ENCODE results near the gene PTRH2. TPM values are rescaled to one million over a fixed set of nuclear protein-coding genes. Genes with fewer than 3 reads are reported as not detected.
A peak's percentile ranks its signal among the peaks of the same experiment; 100 is the strongest.

PTRH2 gene
- total RNA-seq, 4 donors from 2014 or later, result 11.7 to 60.2 (median 14.9) TPM

DNA sequence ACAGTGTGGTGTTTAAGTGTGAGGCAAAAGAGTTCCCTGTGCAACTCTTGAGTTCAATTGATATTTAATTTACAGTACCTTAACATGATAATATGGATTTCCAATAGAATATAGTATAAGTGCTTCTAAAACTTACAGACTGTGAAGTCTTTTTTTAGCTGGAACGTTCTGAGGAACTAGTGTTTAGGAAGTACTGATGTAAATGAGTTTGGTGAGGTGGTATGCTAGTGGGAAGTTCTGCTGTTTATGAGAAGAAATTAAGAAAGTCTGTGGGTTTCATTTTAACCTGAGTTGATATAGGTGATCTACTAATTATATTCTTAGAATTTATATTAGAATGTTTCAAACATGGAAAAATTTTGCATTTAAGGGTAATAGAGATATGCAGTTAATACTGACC is 32.0 kb downstream of the PTRH2 start:
- no peak for DNase-seq
- H3K27me3 ChIP-seq, result no peaks in the 10 kb centered on the region
- no peak for TF ChIP-seq POLR2A (IDR thresholded peaks at IDR 0.05)
- TF ChIP-seq, protein P1, sequence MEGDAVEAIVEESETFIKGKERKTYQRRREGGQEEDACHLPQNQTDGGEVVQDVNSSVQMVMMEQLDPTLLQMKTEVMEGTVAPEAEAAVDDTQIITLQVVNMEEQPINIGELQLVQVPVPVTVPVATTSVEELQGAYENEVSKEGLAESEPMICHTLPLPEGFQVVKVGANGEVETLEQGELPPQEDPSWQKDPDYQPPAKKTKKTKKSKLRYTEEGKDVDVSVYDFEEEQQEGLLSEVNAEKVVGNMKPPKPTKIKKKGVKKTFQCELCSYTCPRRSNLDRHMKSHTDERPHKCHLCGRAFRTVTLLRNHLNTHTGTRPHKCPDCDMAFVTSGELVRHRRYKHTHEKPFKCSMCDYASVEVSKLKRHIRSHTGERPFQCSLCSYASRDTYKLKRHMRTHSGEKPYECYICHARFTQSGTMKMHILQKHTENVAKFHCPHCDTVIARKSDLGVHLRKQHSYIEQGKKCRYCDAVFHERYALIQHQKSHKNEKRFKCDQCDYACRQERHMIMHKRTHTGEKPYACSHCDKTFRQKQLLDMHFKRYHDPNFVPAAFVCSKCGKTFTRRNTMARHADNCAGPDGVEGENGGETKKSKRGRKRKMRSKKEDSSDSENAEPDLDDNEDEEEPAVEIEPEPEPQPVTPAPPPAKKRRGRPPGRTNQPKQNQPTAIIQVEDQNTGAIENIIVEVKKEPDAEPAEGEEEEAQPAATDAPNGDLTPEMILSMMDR (IDR thresholded peaks at IDR 0.05), result no peak
- peaks cover 0 to 16% (median 0%) of the 10 kb centered on the region in 4 donors for H3K4me1 ChIP-seq
- H3K4me3 ChIP-seq, result no peak overlapping the region
- peaks cover 0 to 84% (median 0%) of the 10 kb centered on the region in 3 donors for H3K36me3 ChIP-seq
- no peaks in the 10 kb centered on the region for H3K9me3 ChIP-seq
- H3K27ac ChIP-seq, result no peak overlapping the region

DNA sequence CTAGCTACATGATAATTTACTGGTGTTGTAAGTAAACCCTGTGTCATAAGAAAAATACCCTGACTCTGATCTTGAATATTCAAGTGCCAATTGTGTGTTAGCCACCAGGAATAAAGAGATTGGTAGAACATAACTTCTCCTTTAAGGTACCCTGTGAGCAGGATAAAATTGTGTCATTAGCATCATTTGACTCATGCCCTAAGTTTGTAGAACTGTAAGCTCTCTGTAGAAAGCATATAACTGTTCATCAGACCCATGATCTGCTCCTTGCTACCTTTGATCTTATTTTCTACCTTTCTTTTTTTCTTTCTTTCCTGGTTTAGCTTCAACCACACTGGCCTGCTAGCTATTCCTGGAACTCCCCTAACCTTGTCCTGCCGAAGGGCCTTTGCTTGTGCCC is 35.8 kb downstream of the PTRH2 start:
- Histone ChIP-seq H3K4me1 (peaks cover 0 to 49% (median 5%) of the 10 kb centered on the region in 4 donors), H3K27ac (no peak overlapping the region), H3K27me3 (no peaks in the 10 kb centered on the region), H3K36me3 (peaks cover 0 to 67% (median 0%) of the 10 kb centered on the region in 3 donors), H3K9me3 (no peaks in the 10 kb centered on the region), H3K4me3 (no peak overlapping the region)
- DNase-seq, result no peak
- TF ChIP-seq, protein P1 (IDR thresholded peaks at IDR 0.05), result no peak
- TF ChIP-seq POLR2A (IDR thresholded peaks at IDR 0.05), result no peak

DNA sequence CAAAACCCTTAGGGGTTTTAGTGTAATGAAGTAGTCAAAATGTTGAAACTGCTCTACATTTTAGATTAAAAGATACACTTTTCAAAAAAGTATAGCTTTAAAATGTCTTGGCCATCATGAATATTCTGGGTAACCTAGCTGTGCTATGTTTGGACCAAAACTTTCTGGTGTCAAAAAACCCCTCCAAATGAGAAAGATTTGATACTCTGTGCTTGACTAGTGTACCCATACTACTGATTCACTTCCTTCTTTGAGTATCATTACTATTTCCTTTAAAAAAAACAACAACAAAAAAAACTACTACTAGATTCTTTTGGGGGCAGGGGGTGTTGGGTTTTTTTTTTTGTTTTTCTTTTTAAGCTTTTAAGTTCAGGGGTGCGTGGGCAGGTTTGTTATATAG is 37.3 kb downstream of the PTRH2 start:
- Histone ChIP-seq H3K27ac (peak overlapping the region in 2 of 4 donors; percentile 6 to 19), H3K4me3 (no peak overlapping the region), H3K9me3 (no peaks in the 10 kb centered on the region), H3K4me1 (peaks cover 0 to 49% (median 5%) of the 10 kb centered on the region in 4 donors), H3K27me3 (no peaks in the 10 kb centered on the region), H3K36me3 (peaks cover 0 to 67% (median 0%) of the 10 kb centered on the region in 3 donors)
- no peak for DNase-seq
- TF ChIP-seq POLR2A (IDR thresholded peaks at IDR 0.05), result no peak
- TF ChIP-seq, protein P1 (IDR thresholded peaks at IDR 0.05), result no peak

DNA sequence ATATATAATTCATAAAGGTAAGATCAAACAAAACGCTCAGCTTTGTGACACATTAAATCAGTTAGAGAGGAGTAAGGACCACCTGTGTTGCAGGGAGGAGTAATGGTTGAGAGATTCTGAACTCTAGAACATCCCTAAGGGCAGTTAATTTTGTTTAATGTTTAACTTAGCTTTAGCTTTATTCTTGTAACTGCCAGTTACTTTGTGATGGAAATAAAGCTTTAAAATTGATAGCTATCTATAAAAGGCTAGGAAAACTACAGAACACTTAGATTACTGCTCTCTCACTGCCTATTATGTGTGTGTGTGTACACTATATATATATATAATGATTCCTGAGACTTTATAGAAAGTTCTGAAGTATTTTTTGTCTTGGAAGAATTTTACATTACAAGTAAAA is 37.8 kb downstream of the PTRH2 start:
- peaks cover 0 to 49% (median 5%) of the 10 kb centered on the region in 4 donors for H3K4me1 ChIP-seq

DNA sequence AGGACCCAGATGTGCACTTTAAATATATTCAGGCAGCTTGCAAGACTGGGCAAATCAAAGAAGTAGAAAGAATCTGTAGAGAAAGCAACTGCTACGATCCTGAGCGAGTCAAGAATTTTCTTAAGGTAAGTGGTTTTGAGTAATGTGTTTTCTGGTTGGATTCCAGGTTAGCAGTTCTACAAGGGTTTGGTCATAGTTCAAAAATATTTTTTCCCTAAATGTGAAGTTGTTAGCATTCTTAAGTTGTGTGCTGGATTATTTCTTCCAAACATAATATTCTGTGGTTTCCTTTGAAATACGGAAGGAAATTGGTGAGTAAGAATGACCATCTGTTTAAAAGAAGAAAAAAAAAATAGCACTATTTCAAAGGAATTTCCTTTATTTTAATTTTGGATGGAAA is 38.4 kb downstream of the PTRH2 start:
- no peaks in the 10 kb centered on the region for H3K9me3 ChIP-seq
- peaks cover 0 to 67% (median 0%) of the 10 kb centered on the region in 3 donors for H3K36me3 ChIP-seq
- no peak for DNase-seq
- H3K4me3 ChIP-seq, result no peak overlapping the region
- peak overlapping the region in 2 of 4 donors; percentile 6 to 11 for H3K27ac ChIP-seq
- TF ChIP-seq, protein P1 (IDR thresholded peaks at IDR 0.05), result no peak
- TF ChIP-seq POLR2A (IDR thresholded peaks at IDR 0.05), result no peak
- peaks cover 0 to 49% (median 5%) of the 10 kb centered on the region in 4 donors for H3K4me1 ChIP-seq
- H3K27me3 ChIP-seq, result no peaks in the 10 kb centered on the region

More for the DNA sequence above, 37.8 kb downstream of the PTRH2 start:
- Histone ChIP-seq H3K27me3 (no peaks in the 10 kb centered on the region), H3K36me3 (peaks cover 0 to 67% (median 0%) of the 10 kb centered on the region in 3 donors), H3K9me3 (no peaks in the 10 kb centered on the region), H3K4me3 (no peak overlapping the region), H3K27ac (peak overlapping the region in 2 of 4 donors; percentile 6 to 19)
- no peak for TF ChIP-seq POLR2A (IDR thresholded peaks at IDR 0.05)
- TF ChIP-seq, protein P1 (IDR thresholded peaks at IDR 0.05), result no peak
- DNase-seq, result no peak
